ENCODE data around the gene SCGB1C1. TPM values are rescaled to one million over a fixed set of nuclear protein-coding genes. Genes with fewer than 3 reads are reported as not detected.

SCGB1C1 gene
- total and polyA plus RNA-seq, 2 experiments from 2014 or later = not detected

DNA sequence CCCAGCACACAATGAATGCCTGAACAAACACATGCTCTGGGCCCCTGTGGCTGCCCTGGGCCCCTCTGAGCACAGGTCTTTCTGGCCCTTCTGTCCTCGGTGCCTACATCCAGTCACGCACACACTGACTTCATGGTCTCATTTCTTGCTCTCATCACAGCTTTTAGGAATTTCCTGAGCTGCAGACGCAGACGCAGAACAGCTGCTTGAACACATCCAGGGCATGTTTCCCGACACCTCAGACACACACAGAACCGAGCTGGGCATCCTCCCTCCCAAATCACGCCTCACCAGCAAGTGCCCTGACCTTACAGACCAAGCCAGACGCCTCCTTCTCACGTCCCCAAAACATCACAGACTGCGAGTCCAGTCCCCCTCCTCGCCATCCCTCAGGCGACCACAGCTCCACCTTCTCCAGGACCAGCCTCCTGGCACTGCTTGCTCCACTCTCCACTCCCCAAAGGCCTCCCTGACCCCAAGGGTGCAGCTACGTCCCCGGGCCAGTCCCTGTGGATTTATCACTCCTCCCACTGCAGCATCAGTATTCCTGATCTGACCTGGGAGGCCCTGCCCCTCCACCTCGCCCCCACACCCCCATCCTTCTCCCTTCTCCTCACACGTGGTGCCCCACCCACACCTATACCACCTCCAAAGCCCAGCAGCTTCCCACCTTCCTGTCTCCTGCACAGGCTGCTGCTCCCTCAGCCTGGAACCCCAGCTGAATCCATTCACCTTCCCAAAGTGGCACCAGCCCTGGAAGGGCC, 30.3 kb downstream of the SCGB1C1 start:
- 0 out of 2 replicates have a peak, but pooled peaks cover 3% of the 10 kb centered on the region for H4K20me1 ChIP-seq (replicated peaks; ENCODE audit: insufficient read depth)
- H3K4me3 ChIP-seq = no peak overlapping the region
- TF ChIP-seq JUNB (IDR thresholded peaks at IDR 0.05; ENCODE audit: unreplicated experiment) = no peak
- TF ChIP-seq, protein P1, sequence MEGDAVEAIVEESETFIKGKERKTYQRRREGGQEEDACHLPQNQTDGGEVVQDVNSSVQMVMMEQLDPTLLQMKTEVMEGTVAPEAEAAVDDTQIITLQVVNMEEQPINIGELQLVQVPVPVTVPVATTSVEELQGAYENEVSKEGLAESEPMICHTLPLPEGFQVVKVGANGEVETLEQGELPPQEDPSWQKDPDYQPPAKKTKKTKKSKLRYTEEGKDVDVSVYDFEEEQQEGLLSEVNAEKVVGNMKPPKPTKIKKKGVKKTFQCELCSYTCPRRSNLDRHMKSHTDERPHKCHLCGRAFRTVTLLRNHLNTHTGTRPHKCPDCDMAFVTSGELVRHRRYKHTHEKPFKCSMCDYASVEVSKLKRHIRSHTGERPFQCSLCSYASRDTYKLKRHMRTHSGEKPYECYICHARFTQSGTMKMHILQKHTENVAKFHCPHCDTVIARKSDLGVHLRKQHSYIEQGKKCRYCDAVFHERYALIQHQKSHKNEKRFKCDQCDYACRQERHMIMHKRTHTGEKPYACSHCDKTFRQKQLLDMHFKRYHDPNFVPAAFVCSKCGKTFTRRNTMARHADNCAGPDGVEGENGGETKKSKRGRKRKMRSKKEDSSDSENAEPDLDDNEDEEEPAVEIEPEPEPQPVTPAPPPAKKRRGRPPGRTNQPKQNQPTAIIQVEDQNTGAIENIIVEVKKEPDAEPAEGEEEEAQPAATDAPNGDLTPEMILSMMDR (conservative IDR thresholded peaks at IDR 0.05; ENCODE audit: low read depth in 2 of 2) = no peak
- TF ChIP-seq ZNF331 (CRISPR knock-in tag; IDR thresholded peaks at IDR 0.05; ENCODE audit: low read depth) = no peak
- TF ChIP-seq ZNF114 (CRISPR knock-in tag; IDR thresholded peaks at IDR 0.05) = no peak
- TF ChIP-seq, protein P2, sequence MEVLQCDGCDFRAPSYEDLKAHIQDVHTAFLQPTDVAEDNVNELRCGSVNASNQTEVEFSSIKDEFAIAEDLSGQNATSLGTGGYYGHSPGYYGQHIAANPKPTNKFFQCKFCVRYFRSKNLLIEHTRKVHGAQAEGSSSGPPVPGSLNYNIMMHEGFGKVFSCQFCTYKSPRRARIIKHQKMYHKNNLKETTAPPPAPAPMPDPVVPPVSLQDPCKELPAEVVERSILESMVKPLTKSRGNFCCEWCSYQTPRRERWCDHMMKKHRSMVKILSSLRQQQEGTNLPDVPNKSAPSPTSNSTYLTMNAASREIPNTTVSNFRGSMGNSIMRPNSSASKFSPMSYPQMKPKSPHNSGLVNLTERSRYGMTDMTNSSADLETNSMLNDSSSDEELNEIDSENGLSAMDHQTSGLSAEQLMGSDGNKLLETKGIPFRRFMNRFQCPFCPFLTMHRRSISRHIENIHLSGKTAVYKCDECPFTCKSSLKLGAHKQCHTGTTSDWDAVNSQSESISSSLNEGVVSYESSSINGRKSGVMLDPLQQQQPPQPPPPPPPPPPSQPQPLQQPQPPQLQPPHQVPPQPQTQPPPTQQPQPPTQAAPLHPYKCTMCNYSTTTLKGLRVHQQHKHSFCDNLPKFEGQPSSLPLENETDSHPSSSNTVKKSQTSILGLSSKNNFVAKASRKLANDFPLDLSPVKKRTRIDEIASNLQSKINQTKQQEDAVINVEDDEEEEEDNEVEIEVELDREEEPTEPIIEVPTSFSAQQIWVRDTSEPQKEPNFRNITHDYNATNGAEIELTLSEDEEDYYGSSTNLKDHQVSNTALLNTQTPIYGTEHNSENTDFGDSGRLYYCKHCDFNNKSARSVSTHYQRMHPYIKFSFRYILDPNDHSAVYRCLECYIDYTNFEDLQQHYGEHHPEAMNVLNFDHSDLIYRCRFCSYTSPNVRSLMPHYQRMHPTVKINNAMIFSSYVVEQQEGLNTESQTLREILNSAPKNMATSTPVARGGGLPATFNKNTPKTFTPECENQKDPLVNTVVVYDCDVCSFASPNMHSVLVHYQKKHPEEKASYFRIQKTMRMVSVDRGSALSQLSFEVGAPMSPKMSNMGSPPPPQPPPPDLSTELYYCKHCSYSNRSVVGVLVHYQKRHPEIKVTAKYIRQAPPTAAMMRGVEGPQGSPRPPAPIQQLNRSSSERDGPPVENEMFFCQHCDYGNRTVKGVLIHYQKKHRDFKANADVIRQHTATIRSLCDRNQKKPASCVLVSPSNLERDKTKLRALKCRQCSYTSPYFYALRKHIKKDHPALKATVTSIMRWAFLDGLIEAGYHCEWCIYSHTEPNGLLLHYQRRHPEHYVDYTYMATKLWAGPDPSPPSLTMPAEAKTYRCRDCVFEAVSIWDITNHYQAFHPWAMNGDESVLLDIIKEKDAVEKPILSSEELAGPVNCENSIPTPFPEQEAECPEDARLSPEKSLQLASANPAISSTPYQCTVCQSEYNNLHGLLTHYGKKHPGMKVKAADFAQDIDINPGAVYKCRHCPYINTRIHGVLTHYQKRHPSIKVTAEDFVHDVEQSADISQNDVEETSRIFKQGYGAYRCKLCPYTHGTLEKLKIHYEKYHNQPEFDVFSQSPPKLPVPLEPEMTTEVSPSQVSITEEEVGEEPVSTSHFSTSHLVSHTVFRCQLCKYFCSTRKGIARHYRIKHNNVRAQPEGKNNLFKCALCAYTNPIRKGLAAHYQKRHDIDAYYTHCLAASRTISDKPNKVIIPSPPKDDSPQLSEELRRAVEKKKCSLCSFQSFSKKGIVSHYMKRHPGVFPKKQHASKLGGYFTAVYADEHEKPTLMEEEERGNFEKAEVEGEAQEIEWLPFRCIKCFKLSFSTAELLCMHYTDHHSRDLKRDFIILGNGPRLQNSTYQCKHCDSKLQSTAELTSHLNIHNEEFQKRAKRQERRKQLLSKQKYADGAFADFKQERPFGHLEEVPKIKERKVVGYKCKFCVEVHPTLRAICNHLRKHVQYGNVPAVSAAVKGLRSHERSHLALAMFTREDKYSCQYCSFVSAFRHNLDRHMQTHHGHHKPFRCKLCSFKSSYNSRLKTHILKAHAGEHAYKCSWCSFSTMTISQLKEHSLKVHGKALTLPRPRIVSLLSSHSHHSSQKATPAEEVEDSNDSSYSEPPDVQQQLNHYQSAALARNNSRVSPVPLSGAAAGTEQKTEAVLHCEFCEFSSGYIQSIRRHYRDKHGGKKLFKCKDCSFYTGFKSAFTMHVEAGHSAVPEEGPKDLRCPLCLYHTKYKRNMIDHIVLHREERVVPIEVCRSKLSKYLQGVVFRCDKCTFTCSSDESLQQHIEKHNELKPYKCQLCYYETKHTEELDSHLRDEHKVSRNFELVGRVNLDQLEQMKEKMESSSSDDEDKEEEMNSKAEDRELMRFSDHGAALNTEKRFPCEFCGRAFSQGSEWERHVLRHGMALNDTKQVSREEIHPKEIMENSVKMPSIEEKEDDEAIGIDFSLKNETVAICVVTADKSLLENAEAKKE (CRISPR knock-in tag; IDR thresholded peaks at IDR 0.05) = no peak
- no peak for TF ChIP-seq EZH2phosphoT487 (IDR thresholded peaks at IDR 0.05; ENCODE audit: unreplicated experiment)
- no peak for TF ChIP-seq NANOG (IDR thresholded peaks at IDR 0.05; ENCODE audit: borderline replicate concordance)
- no peak for TF ChIP-seq CREB1 (CRISPR knock-in tag; IDR thresholded peaks at IDR 0.05; ENCODE audit: low read depth)
- TF ChIP-seq, protein P3, sequence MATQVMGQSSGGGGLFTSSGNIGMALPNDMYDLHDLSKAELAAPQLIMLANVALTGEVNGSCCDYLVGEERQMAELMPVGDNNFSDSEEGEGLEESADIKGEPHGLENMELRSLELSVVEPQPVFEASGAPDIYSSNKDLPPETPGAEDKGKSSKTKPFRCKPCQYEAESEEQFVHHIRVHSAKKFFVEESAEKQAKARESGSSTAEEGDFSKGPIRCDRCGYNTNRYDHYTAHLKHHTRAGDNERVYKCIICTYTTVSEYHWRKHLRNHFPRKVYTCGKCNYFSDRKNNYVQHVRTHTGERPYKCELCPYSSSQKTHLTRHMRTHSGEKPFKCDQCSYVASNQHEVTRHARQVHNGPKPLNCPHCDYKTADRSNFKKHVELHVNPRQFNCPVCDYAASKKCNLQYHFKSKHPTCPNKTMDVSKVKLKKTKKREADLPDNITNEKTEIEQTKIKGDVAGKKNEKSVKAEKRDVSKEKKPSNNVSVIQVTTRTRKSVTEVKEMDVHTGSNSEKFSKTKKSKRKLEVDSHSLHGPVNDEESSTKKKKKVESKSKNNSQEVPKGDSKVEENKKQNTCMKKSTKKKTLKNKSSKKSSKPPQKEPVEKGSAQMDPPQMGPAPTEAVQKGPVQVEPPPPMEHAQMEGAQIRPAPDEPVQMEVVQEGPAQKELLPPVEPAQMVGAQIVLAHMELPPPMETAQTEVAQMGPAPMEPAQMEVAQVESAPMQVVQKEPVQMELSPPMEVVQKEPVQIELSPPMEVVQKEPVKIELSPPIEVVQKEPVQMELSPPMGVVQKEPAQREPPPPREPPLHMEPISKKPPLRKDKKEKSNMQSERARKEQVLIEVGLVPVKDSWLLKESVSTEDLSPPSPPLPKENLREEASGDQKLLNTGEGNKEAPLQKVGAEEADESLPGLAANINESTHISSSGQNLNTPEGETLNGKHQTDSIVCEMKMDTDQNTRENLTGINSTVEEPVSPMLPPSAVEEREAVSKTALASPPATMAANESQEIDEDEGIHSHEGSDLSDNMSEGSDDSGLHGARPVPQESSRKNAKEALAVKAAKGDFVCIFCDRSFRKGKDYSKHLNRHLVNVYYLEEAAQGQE (IDR thresholded peaks at IDR 0.05; ENCODE audit: unreplicated experiment) = no peak
- TF ChIP-seq POLR2AphosphoS5 (IDR thresholded peaks at IDR 0.05; ENCODE audit: low read depth) = no peak
- TF ChIP-seq STAT1 (IDR thresholded peaks at IDR 0.05; ENCODE audit: unreplicated experiment) = no peak
- TF ChIP-seq EZH2 (IDR thresholded peaks at IDR 0.05; ENCODE audit: low read depth, unreplicated experiment) = no peak
- TF ChIP-seq, protein P4, sequence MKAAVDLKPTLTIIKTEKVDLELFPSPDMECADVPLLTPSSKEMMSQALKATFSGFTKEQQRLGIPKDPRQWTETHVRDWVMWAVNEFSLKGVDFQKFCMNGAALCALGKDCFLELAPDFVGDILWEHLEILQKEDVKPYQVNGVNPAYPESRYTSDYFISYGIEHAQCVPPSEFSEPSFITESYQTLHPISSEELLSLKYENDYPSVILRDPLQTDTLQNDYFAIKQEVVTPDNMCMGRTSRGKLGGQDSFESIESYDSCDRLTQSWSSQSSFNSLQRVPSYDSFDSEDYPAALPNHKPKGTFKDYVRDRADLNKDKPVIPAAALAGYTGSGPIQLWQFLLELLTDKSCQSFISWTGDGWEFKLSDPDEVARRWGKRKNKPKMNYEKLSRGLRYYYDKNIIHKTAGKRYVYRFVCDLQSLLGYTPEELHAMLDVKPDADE (IDR thresholded peaks at IDR 0.05) = no peak
- no peaks in the 10 kb centered on the region for H3K36me3 ChIP-seq (ENCODE audit: insufficient read depth)
- peaks cover 18% of the 10 kb centered on the region for H3K27me3 Mint-ChIP-seq (ENCODE audit: insufficient read depth, low read depth, poor library complexity)
- no peak overlapping the region for H2AFZ ChIP-seq
- no peak overlapping the region for H3K27ac Mint-ChIP-seq
- no peak for ATAC-seq
- H3K9me3 Mint-ChIP-seq = no peaks in the 10 kb centered on the region
- DNase-seq (ENCODE audit: low spot score) = no peak
- no peak overlapping the region for H3K4me2 ChIP-seq
- no peaks in the 10 kb centered on the region for H3K4me1 Mint-ChIP-seq
- H3K9me2 ChIP-seq (ENCODE audit: insufficient read depth) = no peaks in the 10 kb centered on the region
- no peak overlapping the region for H3K27ac ChIP-seq (ENCODE audit: low read depth)
- no peak overlapping the region for H3K4me3 Mint-ChIP-seq
- no peaks in the 10 kb centered on the region for H3K4me1 ChIP-seq (ENCODE audit: insufficient read depth)
- no peaks in the 10 kb centered on the region for H3F3A ChIP-seq (replicated peaks; ENCODE audit: low read depth)
- H3K79me2 ChIP-seq (replicated peaks; ENCODE audit: insufficient read depth) = 0 out of 2 replicates have a peak, but pooled peaks cover 6% of the 10 kb centered on the region
- H3K27me3 ChIP-seq (ENCODE audit: insufficient read depth) = no peaks in the 10 kb centered on the region
- H3K36me3 Mint-ChIP-seq (ENCODE audit: low read depth) = peaks cover 5% of the 10 kb centered on the region; the same call in 1 of the 3 replicates
